Nephron progenitor cell (in vitro differentiated cells): ENCODE results near the gene IGLON5.

Source experiments
- DNase-seq: peaks from one replicate; pipeline ENCODE4 v3.0.0; 2021
- H3K27ac Mint-ChIP-seq: 2 replicates; pipeline ENCODE4 v1.8.0; 2021; ENCODE audit warnings: mild to moderate bottlenecking, moderate library complexity, mixed read lengths
- H3K27me3 Mint-ChIP-seq: 2 replicates; pipeline ENCODE4 v1.8.0; 2021; ENCODE audit warnings: mild to moderate bottlenecking, low read depth, mixed read lengths; ENCODE audit not compliant: poor library complexity
- H3K36me3 Mint-ChIP-seq: 2 replicates; pipeline ENCODE4 v1.8.0; 2021; ENCODE audit warnings: low read depth, mixed read lengths
- H3K4me1 Mint-ChIP-seq: 2 replicates; pipeline ENCODE4 v1.8.0; 2021; ENCODE audit warnings: mixed read lengths
- H3K4me3 Mint-ChIP-seq: 2 replicates; pipeline ENCODE4 v1.8.0; 2021; ENCODE audit warnings: mild to moderate bottlenecking, moderate library complexity, mixed read lengths
- H3K9me3 Mint-ChIP-seq: 2 replicates; pipeline ENCODE4 v1.8.0; 2021; ENCODE audit warnings: mild to moderate bottlenecking, moderate library complexity, mixed read lengths
- CTCF ChIP-seq: fragments of 200-600 bp; sonication (generic); IDR thresholded peaks from 2 replicates; pipeline ENCODE4 v1.5.0; 2021; ENCODE audit warnings: antibody characterized with exemption

IGLON5 gene

GRCh38 chr19:51370230-51370629 is 58.8 kb downstream of the IGLON5 start:
- Mint-ChIP-seq H3K4me1 (peaks cover 52% of the 10 kb centered on the region), H3K9me3 (no peaks in the 10 kb centered on the region), H3K4me3 (peak overlapping the region; percentile 16), H3K27me3 (peaks cover 12% of the 10 kb centered on the region), H3K36me3 (no peaks in the 10 kb centered on the region), H3K27ac (no peak overlapping the region)
- DNase-seq = no peak
- TF ChIP-seq CTCF = no peak

GRCh38 chr19:51371186-51371690 is 59.8 kb downstream of the IGLON5 start:
- no peak for DNase-seq
- Mint-ChIP-seq H3K9me3 (no peaks in the 10 kb centered on the region), H3K27ac (peak overlapping the region; percentile 57), H3K4me1 (peaks cover 46% of the 10 kb centered on the region), H3K4me3 (no peak overlapping the region), H3K27me3 (peaks cover 12% of the 10 kb centered on the region), H3K36me3 (no peaks in the 10 kb centered on the region)
- no peak for TF ChIP-seq CTCF

GRCh38 chr19:51372021-51372648 is 60.7 kb downstream of the IGLON5 start:
- no peaks in the 10 kb centered on the region for H3K9me3 Mint-ChIP-seq
- TF ChIP-seq CTCF = no peak
- H3K4me1 Mint-ChIP-seq = peaks cover 46% of the 10 kb centered on the region
- H3K36me3 Mint-ChIP-seq = no peaks in the 10 kb centered on the region
- DNase-seq = no peak
- peaks cover 12% of the 10 kb centered on the region for H3K27me3 Mint-ChIP-seq
- no peak overlapping the region for H3K4me3 Mint-ChIP-seq
- H3K27ac Mint-ChIP-seq = peak overlapping the region; percentile 81

GRCh38 chr19:51372649-51373504 is 61.4 kb downstream of the IGLON5 start, which contains the start of gene NKG7:
NKG7 (minus strand) TSS chr19:51372654; CDS start chr19:51372535, 119 bp downstream.
- peak within 1 kb of the TSS; percentile 81 for H3K27ac Mint-ChIP-seq
- no peaks in the 10 kb centered on the region for H3K36me3 Mint-ChIP-seq
- peak within 1 kb of the TSS; percentile 40 for H3K4me3 Mint-ChIP-seq

GRCh38 chr19:51375504-51376221 is 64.2 kb downstream of the IGLON5 start:
- Mint-ChIP-seq H3K27me3 (peaks cover 12% of the 10 kb centered on the region), H3K36me3 (no peaks in the 10 kb centered on the region), H3K4me3 (no peak overlapping the region), H3K4me1 (peaks cover 33% of the 10 kb centered on the region), H3K9me3 (peaks cover 5% of the 10 kb centered on the region), H3K27ac (no peak overlapping the region)
- DNase-seq = no peak
- no peak for TF ChIP-seq CTCF

More at GRCh38 chr19:51372649-51373504, 61.4 kb downstream of the IGLON5 start, which contains the start of gene NKG7:
- H3K4me1 Mint-ChIP-seq = peaks cover 46% of the 10 kb centered on the region
- peaks cover 12% of the 10 kb centered on the region for H3K27me3 Mint-ChIP-seq
- no peaks in the 10 kb centered on the region for H3K9me3 Mint-ChIP-seq
- no peak for DNase-seq
- no peak for TF ChIP-seq CTCF
